GM15510 (cell line): ENCODE results near the gene GOLIM4.

ENCODE experiments used
- POLR2A ChIP-seq: IDR thresholded peaks from 3 replicates; pipeline ENCODE4 v1.6.1; 2011; ENCODE audit warnings: borderline replicate concordance; ENCODE audit not compliant: insufficient read length; ENCODE audit errors: extremely low read depth

The GOLIM4 gene

DNA sequence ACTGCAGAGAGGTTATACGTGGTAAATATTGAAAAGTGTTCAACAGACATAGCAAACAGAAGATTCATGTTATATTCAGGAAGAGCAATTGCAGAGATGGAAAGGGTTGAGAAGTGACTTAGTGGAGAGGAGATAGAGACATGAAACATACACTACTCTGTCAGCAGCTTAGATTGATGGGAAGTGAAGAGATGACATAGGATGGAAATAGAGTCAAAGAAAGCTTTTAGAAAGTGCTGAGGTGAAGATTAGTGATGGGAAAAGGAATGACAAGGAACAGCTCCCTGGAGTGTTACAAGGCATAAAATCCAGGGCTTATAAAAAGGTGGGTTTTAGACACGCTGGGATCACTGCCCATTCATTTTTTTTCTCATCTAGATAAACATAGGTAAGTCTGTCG is 17.2 kb upstream of the GOLIM4 start:
- no peak for TF ChIP-seq POLR2A

DNA sequence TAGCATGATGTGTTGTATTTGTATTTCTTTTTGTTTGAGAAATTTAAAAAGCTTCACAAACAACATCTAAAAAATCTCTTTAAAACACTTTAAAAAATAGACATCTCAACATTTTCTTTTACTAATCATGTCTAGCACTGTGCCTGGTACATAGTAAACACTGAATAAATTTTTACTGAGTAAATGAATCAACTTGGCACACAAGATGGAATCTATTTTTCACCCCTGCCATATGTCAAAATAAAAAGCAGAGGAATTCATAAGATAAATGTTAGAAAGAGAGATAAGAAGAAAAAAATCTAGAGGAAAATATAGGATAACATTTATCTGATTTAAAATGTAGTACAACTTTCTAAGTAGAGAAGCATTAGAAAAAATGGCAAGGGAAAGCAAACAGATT is 8.6 kb upstream of the GOLIM4 start:
- no peak for TF ChIP-seq POLR2A

- TF ChIP-seq POLR2A: no peak
These were observed 7.1 kb upstream of the GOLIM4 start for GRCh38 chr3:168102735-168103410.

- no peak for TF ChIP-seq POLR2A
These were observed 5.2 kb upstream of the GOLIM4 start for GRCh38 chr3:168100777-168101492.

- no peak for TF ChIP-seq POLR2A
These were observed 1.7 kb upstream of the GOLIM4 start for GRCh38 chr3:168097381-168097780.

DNA sequence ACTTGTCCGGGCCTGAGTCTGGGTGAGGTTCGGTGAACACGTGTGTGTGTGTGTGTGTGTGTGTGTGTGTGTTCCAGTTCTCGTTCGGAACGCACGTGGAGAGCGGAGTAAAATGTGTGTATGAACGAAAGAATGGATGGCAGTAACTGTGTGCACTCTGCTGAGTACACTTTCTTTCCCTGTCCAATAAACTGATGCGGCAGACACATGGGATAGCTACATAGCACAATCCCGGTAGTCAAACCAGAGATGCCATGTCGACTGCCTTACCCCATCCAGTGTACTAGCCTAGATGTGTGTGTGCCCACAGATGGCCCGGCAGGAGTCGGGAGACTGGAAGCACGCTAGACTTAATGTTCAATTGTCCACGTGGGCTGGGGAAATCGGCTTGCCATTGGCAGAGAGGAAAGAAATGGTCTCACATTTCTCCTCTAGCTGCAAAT is 507 bp upstream of the GOLIM4 start:
- no peak for TF ChIP-seq POLR2A

- peak; percentile 43 for TF ChIP-seq POLR2A
These were observed 680 bp downstream of the GOLIM4 start for GRCh38 chr3:168094877-168095610.

DNA sequence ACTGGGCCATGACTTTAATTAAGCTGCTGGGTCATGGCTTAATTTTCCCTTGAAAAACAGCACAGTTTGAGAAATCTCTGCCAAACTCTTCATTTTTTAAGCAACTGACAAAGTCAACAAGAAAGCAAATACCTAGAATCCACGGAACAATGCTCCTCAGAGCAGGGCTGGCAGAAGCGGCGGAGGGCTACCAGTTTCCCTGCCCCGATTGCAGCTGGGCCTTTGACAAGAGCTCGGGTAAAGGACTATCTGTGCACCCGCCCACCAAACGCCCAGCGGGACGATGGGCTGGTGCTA is 1.2 kb downstream of the GOLIM4 start:
- no peak for TF ChIP-seq POLR2A

GRCh38 chr3:168093790-168094189 is 1.9 kb downstream of the GOLIM4 start:
- TF ChIP-seq POLR2A: no peak

DNA sequence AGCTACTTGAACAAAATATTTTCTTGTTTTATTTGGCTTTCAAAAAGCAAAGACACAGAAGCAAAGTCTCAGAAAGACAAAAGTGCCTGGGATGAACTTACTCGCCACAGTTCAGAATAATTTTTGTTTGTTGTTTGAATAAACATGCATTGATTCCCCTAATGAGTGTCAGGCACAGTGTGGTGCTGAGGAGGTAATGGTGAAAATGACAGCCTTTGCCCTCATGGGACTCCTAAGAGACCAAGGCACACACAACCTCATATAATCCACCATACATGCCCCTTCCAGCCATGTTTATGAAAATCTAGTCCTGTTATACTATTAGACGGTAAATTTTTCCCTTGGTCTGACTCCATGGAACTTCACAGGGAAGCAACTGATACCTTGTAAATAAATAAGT is 2.5 kb downstream of the GOLIM4 start:
- TF ChIP-seq POLR2A: no peak

DNA sequence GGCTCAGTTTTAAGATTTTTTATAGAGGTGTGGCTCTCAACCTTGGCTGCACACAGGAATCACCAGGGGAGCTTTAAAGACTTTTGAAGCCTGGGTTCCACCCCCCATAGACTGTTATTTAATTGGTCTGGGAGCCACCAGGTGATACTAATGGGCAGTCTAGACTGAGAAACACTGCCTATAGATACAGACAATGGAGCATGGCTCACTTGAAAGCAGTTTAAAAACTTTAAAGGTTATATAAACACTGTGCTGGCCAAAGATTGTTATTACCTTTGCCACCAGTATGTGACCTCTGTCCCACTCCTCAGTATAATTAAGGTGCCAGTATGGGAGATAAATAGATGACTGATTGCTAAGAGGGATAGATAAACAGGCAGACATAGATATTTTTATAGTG is 3.8 kb downstream of the GOLIM4 start:
- TF ChIP-seq POLR2A: no peak

GRCh38 chr3:168091302-168091858 is 4.3 kb downstream of the GOLIM4 start:
- no peak for TF ChIP-seq POLR2A

GRCh38 chr3:168090306-168091085 is 5.2 kb downstream of the GOLIM4 start:
- no peak for TF ChIP-seq POLR2A

DNA sequence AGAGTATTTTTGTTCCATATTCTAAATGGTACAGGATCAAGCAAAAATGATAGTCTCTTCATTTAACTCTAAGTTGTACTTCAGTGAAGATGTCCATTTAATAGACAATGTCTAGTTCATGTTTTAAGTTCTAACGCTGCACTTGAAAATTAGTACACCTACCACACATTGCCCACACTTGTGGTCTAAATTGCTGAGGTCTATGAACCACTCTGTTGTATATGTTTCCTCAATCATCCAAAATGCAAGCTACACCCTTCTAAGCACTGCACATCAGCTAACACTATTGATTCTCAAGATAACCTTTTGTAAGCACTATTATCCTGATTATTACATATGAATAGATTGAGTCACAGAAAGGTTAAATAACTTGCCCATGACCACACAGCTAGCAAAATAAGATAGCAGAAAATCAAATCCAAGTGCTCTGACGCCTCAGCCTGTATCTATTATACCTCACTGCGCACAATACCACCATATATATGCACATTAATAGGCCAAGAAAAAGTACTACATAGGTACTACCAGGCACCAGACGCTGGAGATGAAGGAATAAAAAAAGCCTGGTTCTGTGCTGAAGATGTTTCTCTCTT is 6.4 kb downstream of the GOLIM4 start:
- TF ChIP-seq POLR2A: no peak
